Stimulated activated CD4-positive, alpha-beta T cell treated with anti-CD3 and anti-CD28 coated beads, Interleukin-12 subunit alpha, Interleukin-12 subunit beta, amount 100 ng/mL, for 24 hours (primary cell): ENCODE results near the gene SLC12A9.

Experiments
- DNase-seq, 2 experiments: peaks; one replicate each; pipeline ENCODE4 v3.0.0-alpha.2; 2020; ENCODE audit warnings: low read depth in 2 of 2

The SLC12A9 gene

DNA sequence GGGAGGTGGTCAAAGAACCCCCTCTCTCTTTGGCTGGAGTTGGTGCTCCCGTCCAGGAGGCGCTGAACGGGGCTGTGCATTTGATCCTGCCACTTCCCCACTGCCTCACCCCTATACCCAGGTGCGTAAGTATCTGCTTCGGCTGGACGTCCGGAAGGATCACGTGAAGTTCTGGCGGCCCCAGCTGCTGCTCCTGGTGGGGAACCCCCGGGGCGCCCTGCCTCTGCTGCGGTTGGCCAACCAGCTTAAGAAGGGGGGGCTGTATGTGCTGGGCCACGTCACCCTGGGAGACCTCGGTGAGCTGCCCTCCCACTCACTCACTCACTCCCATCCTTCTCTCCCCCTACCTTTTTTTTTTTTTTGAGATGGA, 9.1 kb downstream of the SLC12A9 start:
- no peak for DNase-seq

DNA sequence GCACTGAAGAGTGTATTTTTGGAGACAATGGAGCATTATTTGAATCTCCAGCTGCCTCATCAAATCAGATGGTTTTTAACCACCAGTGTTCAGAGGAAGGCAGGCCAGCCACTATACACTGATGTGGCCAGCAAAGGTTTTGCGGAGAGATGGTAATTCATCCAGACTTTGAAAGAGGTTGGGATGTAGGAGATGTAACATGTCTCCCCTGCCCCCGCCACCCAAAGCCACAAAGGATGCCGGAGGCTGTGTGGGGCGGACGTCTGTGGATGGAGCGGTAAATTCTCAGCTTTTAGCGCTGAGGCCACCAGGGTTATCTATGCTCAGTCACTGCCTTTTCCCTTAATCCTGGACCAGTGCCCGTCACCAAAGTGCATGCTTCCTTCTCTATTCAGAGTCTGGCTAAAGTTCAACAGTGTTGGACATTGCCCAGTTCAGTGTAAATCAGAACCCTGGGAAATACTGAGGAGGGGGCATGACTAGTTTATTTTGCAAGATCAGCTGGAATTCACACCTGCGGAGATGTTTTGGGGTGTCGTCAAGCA, 11.0 kb downstream of the SLC12A9 start:
- no peak for DNase-seq

DNA sequence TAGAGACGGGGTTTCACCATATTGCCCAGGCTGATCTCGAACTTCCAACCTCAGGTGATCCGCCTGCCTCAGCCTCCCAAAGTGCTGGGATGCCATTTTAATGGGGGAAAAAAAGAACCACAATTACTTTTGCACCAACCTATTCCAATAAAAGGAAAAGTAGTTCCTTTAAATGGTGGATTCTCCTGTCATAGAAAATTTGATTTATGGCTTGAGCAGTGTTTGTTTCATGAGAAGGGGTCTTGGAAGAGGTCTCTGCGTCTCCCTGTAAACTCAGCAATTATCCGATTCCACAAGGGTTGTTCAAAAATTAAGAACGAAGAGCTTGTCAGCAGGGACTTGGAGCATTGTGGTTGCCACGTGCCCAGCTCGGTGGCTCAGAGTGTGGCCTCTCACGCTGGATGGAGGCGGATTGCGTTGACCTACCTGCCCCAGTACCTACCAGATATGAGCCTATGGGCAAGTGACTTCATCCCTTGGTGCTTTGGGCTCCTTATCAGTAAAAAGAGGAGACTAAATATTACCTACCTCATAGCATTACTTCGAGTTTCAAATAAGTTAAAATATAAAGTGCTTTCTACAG, 11.8 kb downstream of the SLC12A9 start:
- DNase-seq, result no peak

DNA sequence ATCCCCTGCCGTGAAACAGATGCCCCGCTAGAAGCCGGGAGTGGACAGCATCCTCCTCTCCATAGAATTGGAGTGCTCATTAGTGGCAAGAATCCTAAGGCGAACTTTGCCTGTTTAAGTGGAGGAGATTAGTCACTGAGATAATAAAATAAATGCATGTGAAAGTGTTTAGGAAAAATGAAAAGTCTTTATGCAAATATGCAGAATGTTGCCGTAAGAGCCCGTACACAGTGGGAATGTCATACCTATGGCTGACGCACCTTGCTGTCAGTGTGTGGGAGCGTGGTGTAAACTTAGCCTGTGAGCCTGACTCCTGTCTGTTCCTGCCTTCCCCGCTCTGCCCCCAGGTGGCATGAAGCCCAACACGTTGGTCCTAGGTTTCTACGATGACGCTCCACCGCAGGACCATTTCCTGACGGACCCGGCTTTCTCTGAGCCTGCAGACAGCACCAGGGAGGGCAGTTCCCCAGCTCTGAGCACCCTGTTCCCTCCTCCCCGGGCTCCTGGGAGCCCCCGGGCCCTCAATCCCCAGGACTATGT, 12.9 kb downstream of the SLC12A9 start:
- DNase-seq, result no peak

DNA sequence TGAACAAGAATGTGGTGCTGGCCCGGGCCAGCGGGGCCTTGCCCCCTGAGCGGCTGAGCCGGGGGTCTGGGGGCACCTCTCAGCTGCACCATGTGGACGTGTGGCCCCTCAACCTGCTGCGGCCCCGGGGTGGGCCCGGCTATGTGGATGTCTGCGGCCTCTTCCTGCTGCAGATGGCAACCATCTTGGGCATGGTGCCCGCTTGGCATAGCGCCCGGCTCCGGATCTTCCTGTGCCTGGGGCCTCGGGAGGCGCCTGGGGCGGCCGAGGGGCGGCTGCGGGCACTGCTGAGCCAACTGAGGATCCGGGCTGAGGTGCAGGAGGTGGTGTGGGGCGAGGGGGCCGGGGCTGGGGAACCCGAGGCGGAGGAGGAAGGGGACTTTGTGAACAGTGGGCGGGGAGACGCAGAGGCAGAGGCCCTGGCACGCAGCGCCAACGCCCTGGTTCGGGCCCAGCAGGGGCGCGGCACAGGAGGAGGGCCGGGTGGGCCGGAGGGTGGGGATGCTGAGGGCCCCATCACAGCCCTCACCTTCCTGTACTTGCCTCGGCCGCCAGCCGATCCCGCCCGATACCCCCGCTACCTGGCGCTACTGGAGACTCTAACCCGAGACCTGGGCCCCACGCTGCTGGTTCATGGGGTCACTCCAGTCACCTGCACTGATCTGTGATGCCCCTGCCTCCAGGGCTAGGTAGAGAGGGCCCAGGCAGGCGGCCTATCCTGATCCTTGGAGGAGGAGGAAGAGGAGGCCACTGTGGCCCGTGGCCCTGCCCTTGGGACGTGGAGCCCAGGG, 13.6 kb downstream of the SLC12A9 start:
- no peak for DNase-seq

DNA sequence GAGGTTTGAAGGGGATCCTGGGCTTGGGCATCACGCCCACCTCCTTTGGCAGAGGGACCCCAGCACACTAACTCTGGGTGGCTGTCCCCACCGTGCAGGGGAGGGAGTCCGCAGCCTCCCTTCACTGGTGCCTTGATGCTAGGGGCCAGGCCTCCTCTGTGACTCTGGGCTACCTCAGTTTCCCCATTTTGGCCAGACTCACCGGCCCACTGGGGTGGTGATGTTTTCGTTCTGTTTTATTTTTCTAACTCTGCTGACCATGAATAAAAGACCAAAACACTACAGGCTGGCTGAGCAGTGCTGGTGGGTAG, 14.2 kb downstream of the SLC12A9 start:
- no peak for DNase-seq

DNA sequence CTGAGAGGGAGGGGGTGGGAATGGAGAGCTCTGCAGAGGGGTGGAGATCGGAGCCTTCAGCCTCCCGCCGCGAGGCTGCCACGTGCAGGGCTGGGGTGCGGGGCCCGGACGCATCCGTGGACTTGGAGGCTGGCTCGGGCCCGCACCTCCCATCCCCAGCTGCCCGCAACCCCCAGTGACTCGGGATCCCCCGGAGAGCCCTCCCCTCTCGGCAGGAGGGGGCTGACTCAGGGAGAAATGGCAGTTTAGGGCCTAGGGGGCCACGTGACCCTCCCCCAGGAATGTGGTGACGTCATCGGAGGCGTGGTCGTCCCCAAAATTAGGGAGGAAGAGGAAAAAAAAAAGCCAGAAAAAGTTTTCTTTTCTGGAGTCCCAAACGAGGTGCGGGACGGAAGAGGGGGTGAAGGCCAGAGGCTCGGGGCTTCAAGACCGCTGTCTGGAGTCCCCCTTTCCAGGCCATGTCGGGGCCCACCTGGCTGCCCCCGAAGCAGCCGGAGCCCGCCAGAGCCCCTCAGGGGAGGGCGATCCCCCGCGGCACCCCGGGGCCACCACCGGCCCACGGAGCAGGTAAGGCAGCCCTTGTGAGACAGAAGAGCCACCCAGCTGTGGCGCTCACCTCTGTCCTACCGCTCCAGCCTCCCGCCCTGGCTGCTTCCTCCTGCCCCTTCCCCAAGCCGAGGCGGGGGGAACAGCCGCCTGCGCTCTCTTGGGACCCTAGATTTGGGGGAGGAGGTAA, 14.7 kb downstream of the SLC12A9 start, which contains the start of gene TRIP6:
TSS of gene TRIP6 (plus strand) at position 348 of the 736 bp plus-strand sequence. CDS start at position 459, 111 bp downstream.
- peak in 1 of 2 experiments; percentile 72 for DNase-seq

DNA sequence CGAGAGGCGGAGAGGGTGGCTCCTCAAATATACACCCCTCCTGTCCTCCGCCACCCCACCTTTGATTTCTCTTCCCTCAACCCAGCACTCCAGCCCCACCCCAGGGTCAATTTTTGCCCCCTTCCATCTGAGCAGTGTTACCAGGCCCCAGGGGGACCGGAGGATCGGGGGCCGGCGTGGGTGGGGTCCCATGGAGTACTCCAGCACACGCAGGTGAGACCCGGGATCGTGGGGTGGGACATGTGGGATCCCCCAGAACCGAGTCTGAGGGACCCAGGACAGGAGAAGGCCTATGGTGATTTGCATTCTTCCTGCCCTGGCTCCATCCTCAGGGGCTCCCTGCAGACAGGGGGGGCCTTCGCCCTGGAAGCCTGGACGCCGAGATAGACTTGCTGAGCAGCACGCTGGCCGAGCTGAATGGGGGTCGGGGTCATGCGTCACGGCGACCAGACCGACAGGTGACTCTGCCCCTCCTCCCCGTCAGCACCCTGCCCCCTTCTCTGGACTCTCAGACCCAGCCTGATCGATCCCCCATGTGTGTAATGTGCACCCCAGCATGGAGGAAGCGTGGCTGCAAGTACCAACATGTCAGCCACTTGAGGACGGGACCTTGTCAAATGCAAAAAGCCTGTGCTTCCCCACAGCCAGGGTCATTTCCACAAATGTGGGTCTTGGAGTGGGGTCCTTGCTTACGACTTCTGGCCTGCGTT, 15.4 kb downstream of the SLC12A9 start:
- DNase-seq, result no peak

DNA sequence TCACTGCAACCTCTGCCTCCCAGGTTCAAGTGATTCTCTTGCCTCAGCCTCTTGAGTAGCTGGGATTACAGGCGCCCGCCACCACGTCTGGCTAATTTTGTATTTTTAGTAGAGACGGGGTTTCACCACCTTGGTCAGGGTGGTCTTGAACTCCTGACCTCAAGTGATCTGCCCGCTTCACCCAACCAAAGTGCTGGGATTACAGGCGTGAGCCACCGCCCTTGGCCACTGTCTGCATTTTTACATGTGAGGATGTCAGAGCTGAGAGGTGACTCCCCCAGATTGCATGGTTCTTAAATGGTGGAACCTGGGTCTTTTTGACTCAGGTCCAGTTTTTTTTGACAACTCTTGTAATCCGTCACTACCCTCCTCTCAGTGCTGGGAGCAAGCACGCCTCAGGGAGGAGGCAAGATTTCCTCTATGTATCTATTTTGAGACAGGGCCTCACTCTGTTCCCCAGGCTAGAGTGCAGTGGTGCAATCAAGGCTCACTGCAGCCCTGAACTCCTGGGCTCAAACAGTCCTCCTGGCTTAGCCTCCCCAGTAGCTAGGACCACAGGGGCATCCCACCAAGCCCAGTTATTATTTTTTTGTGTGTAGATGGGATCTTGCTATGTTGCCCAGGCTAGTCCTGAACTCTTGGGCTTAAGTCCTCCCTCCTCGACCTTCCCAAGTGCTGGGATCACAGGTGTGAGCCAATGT, 21.2 kb downstream of the SLC12A9 start:
- DNase-seq, result no peak

DNA sequence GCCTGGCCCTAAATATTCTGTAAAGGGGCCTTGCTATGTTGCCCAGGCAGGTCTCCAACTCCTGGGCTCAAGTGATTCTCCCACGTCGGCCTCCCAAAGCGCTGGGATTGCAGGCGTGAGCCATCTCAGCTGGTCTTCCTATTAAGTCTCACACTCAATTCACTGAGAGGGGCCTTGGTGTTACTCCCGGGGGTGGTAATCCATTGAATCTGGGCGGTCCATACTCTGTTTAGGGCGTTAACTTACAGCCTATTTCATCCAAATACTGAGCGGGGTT, 21.7 kb downstream of the SLC12A9 start:
- DNase-seq, result no peak

DNA sequence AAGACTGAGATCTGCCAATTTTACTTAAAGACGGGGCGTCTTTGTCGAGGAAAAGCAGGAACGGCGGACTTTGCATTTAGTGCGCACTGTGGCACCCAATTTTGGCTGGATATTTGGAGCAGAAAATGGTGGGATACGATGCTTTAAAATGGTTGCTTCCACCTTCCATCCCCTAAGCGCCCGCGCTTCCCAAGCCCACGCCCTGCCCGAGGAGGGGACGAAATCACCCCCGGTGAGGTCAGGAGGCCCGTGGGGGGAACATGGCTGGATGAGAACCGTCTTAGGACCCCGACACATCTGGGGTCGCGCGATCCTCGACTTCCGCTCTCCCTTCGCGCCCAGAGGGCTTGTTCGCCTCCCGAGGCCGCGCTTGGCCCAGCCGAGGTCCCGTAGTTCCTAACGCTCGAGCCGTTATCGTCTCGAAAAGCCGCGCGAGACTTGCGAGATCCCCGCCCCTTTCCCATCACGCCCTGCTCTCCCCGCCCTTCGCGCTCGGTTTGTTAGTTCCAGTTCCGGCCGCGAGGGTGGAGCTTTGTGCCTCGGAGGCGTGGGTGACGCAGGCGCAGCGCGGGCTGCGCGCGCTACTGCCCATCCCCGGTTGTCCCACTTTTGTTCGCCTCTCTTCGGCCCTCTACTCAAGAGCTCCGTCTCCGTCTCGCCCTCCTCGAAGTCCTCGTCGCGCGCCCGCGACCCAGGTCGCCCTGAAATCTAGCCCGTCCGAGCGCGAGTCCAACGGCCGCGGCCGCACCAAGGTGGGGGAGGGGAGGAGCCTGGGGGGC, 22.3 kb downstream of the SLC12A9 start, which contains the start of gene SRRT:
TSS of gene SRRT (plus strand) at position 527 of the 779 bp plus-strand sequence. CDS start 488 bp downstream, outside the sequence.
- DNase-seq, result peak; percentile 96 to 98

DNA sequence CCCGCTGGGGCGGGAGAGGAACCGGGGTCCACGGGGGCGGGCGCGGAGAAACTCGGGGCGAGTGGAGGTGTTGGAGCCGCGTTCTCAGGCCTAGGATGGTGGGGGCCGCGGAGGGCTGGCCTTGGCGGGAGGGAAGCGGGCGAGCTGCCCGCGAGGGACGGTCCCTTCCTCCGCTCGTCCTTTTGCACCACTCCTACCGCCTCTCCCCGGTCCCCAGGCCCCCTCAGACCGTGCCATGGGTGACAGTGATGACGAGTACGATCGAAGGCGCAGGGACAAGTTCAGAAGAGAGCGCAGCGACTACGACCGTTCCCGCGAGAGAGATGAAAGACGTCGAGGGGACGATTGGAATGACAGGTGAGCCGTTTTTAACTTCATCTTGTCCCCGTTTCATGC, 22.8 kb downstream of the SLC12A9 start:
- DNase-seq, result no peak

DNA sequence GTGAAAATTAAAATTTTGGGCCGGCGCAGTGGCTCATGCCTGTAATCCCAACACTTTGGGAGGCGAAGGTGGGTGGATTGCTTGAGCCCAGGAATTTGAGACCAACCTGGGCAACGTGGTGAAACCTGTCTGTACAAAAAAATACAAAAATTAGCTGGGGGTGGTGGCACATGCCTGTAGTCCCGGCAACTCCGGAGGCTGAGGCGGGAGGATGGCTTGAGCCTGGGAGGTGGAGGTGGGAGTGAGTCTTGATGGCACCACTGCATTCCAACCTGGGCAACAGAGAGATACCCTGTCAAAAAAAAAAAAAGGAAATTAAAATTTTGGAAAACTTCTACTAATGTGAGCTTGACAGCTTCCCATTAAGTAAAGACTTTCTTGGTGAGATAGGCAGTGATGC, 25.5 kb downstream of the SLC12A9 start:
- DNase-seq, result no peak

DNA sequence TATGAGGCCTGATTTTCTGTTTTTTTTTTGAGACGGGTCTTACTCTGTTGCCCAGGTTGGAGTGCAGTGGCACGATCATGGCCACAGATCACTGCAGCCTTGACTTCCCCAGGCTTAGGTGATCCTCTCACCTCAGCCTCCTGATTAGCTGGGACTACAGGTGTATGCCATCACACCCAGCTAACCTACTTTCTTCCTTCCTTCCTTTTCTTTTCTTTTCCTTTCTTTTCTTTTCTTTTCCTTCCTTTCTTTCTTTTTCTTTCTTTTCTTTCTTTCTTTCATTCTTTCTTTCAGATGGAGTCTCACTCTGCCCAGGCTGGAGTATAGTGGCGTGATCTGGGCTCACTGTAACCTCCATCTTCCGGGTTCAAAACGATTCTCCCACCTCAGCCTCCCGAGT, 26.2 kb downstream of the SLC12A9 start:
- no peak for DNase-seq

DNA sequence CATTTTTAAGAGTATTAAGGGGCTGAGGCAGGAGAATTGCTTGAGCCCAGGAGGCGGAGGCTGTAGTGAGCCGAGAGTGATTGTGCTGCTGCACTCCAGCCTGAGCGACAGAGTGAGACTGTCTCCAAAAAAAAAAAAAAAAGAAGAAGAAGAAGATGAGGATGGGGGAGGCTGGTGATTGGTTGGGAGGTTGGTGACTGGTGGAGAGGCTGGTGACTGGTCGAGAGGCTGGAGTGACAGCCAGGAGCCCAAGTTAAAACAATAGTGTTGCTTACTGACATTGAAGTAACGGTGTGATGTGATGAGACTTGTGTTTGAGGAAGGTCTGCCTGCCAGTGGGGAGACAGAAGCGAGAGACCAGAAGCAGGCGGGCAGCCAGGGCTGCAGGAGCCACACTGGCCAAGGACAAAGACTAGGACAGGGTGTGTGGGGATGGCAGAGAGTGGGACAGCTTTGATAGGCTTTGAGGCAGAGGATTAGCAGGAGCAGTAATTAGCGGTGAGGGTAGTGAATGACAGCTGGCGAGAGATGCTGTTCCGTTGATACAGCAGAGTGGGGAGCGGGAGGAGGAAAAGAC, 27.3 kb downstream of the SLC12A9 start:
- DNase-seq, result no peak

DNA sequence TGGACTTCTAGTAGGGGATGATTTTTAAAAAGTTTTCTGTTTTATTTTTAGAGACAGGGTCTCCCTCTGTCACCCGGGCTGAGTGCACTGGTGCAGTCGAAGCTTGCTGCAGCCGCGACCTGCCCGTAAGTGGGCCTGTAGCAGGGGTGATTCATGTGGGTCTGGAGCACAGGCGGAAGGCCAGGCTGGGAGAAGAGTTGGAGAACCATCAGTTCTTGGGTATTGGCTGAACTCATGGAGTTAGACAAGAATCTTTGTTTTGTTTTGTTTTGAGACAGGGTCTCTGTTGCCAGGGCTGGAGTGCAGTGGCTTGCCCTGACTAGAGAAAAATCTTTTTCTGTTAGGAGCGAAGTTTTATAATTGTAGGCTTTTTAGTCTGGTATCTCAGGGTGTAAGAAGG, 28.1 kb downstream of the SLC12A9 start:
- DNase-seq, result no peak

DNA sequence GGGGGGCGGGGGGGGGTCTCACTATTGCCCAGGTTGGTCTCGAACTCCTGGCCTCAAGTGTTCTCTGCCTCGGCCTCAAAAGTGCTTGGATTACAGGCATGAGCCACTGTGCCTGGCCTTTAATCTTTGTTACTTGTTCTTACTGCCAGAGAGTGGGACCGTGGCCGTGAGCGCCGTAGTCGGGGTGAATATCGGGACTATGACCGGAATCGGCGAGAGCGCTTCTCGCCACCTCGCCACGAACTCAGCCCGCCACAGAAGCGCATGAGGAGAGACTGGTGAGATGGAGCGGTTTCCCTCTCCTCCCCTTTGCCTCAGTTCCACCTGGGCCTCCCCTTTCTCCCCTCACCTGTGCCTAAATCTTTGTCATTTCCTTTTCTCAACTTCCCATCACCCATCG, 28.6 kb downstream of the SLC12A9 start:
- no peak for DNase-seq

DNA sequence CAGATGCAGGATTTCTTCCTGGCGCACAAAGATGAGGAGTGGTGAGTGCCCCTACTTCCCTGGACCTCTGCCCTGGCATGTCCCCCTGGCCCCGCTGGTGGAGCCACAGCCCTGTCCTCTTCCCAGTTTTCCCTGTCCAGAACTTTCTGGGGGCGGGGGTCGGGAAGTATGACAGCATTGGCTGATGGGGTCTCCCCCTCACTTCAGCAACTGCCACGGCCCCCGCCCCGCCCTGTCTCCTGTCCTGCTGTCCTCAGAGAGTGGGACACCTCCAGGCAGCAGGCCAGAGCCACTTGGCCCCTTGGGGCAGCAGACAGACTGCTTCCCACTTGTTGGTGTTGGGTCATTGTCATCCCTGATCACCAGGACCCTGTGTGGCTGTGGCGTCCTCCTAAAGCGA, 29.7 kb downstream of the SLC12A9 start:
- DNase-seq, result no peak

DNA sequence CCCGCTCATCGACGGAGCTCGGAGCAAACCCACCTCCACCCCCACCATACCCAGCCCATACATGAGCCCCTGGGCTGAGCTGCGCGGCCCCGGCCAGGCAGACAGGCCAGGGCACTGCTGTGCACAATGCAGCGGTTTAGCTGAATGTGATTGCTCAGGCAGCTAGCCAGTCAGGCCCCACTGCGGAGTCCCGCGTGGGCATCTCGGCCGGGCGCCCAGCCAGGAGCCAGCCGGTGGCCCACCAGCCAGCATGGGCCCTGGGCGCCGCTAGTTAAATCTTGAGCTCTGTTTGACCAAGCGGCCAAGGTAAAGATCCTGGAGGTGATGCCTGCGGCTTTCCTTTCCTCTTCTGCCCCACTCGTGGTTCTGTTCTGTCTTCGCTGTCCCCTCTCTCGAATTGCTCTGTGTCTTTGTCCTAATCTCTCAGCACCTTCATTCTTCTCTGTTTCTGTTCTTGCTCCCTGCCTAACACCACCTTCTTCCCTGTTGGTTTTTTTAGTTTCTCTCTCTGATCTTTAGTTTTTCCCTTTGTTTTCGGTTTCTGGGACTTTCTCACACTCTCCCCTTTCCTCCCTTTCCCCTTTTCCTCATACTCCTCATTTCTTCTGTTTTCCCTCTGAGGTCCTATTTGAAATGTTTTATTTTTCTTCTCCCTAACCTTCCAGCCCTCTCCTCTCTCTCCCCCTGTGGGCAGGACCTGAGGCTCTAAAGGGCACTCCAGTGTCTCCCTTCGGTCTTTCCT, 30.4 kb downstream of the SLC12A9 start:
- DNase-seq, result no peak
